DMS53 (cell line): ENCODE measurements around the gene TMEM108.

ENCODE experiments used
- DNase-seq: peaks from one replicate; lab custom pipeline; 2025; lab: John Stamatoyannopoulos, UW

Gene TMEM108

DNA sequence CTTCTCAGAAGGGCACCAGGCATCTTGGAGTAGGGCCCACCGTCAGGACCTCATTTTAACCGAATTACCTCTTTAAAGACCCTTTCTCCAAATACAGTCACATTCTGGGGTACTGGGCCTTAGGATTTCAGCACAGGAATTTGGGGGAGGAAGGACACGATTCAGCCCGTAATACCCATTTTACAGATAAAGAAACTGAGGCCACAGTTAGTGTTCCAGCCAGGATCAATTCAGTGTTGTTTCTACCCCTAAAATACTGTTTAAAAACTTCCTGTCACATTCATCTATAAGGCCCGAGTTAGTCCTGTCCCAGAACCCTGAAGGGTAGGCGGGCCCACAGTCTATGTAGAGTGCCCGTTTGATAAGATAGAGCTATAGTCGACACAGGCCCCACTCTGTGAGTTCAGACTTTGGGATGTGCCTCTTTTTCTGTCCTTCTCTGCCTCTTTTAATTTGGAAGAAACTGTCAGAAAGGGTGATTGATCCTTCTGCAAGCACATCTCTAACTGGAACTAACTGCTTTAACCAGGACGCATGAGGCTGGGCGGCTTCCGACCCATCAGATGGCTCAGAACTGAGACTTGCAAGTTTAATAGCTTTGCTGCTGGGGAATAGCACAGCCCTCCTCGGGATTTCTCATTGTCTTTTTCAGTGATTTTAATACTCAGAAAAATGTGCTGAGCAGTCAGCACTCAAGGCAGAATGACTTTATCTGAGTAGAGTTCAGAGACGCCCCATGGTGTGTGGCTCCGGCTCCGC is 381.1 kb downstream of the TMEM108 start:
- DNase-seq = no peak

DNA sequence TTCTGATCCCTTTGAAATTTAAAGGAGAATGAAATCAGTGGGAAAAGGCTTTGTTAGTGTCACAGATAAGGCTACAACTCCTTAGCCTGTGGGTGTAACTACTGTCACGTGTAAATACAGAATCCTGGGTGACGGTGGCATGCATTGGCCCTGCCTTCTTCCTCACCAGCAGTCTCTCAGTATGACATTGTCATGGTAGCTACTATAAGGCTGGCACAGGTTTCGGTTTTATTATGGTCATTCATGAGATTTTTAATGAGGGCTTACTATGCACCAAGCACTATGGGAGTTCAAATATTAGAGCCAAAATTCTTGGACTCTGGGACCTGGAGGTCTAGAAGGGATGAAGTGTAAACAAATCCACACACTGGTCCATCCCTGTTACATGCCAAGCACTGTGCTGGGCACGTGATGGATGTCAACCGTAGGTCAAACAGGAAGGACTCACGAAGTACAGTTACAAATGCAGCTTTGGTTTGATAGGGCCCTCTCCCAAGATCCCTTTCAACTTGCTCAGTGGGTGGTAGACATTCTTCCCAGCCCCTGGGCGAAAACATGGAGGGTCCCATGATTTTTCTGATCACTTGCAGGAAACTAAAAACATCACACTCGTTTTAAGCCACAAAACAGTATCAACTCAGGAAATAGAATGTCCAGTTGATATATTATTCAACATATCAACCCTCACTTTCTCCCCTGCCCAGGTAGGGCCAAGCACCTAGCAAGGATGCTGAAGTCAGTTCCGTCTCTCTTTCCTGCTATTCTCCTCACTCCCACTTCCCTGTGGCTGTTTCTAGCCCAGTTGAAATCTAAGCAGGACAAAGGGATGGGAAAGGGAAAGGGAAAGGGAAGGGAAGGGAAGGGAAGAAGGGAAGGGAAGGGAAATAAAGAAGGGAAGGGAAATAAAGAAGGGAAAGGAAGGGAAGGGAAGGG is 387.0 kb downstream of the TMEM108 start:
- DNase-seq = no peak

DNA sequence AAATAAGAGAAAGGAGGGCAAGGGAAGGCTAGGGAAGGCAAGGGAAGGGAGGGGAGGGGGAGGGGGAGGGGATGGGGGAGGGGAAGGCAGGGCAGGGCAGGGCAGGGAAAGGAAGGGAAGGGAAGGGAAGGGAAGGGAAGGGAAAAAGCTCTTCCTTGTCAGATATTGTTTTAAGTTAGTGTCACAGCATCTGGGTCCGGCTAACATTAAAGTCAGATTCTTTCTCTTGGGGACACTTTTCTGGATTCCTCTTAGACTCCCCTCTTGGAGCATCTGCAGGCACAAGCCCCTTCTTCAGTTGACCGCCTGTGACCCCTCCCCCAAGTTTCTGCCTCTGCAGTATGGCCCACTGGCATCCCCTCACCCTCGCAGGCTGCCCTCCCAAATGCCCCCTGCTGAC is 387.7 kb downstream of the TMEM108 start:
- no peak for DNase-seq

DNA sequence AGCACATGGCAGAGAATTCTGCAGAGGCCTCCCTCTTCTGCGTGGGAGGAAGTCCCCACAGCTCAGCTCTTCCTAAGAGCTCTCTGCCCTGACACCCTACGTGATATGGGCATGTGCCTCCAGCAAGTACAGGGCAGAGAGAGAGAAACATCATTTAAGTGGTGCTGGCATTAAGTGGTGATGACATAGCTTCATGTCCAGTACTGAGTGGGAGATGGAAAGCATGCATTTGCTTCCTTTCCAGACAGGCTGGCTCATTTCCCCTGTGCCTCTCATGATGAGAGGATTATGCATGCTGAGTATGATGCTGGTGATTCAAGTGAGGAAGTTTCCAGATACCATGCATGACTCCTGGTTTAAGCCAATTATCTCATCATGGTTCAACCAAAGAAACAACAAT is 388.5 kb downstream of the TMEM108 start:
- peak; percentile 6 for DNase-seq

DNA sequence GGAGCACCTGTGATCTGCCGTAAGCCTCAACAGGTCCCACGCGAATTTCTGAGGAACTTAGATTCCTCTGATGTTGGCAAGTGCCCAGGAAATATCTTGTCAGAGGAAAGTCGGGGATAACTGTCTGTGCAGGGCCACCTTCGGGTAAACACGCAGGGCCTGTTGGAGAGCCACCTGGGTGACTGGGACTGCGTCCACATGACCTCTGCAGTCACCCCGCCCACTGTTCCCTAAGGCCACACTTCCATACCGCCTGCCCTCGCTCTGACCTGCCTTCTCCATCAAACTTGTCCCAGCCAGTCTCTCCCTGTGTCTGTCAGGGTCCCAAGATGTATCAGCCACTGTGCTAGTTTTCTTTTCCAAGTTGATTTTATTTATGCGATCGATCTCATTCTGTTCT is 390.4 kb downstream of the TMEM108 start:
- DNase-seq = no peak

DNA sequence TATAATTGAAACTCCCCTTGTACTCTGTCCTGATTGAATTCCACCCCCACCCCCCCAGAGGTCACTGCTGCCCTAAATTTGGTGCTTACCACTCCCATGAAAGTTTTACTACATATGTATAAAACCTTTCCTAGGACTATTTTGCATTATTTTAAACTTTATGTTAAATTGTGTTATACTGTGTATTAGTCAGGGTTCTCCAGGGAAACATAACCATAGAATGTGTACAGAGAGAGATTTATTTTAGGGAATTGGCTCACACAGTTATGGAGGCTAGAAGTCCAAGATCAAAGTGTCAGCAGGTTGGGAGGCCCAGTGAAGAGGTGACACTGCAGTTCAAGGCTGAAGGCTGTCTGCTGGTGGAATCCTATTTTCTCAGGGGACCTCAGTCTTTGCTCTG is 390.9 kb downstream of the TMEM108 start:
- no peak for DNase-seq

DNA sequence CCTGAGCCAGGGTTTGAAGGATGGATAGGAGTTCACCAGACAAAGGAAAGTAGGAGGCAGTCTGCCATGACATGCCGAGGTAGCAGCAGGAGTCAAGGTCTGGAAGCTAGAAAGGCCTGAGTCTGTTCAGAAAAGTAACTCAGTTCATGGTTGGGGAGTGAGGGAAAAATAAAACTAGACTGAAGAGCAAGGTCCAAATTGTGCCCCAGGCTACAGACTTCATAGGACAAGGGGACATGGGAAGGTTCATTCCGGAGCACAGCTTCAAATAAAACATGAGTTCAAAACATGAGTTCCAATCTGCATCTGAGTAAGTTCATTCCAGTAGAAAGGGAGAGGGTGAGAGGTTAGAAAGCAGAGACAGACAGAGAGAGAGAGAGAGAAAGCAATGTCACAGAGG is 401.4 kb downstream of the TMEM108 start:
- no peak for DNase-seq

DNA sequence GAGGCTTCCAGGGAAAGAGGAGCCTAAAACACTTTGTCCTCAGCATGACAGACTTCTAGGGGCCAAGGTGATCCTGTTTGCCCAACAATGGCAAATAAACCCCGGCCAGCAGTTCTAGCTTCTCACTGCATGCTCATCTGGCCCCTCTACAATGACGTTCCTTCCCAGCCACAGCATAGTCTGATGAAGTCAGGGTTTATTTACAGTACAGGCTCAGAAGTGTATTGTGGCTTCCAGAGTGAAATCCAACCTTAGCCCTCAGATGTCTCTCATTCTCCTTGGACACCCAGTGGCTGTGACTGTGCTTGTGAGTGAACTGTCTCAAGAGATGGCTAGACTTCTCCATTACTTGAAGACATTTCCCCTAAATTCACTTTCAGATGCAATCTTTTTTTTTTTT is 402.5 kb downstream of the TMEM108 start:
- DNase-seq = no peak

DNA sequence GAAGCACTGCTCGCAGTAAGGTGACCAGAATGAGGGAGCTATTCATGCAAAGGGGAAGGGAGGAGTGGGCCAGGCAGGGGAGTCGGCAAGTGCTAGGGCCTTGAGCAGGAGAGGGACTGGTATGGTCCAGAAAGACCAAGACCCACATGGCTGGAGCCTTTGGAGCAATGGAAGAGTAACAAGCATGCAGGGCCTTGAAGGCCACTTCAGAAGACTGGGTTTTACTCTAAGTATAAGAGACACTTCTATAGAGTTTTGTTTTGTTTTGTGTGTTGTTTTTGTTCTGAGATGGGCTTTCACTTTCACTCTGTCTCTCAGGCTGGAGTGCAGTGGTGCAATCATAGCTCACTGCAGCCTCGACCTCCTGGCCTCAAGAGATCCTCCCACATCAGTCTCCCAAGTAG is 403.7 kb downstream of the TMEM108 start:
- DNase-seq = no peak

DNA sequence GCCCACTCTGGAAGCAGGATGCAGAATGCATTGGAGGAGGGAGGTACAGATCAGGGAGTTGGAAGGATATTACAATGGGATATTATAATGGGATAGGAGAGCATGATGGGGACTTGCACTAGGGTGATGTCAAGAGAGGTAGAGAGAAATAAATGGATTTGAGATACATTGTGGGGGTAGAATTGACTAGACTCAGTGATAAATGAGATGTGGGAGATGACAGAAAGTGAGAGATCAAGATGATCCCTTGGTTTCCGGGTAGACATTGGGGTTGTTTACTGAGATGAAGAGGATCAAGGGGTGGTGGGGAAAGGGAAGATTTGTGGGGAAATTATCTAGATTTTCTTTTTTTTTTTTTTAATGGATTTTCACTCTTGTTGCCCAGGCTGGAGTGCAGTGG is 404.3 kb downstream of the TMEM108 start:
- no peak for DNase-seq

DNA sequence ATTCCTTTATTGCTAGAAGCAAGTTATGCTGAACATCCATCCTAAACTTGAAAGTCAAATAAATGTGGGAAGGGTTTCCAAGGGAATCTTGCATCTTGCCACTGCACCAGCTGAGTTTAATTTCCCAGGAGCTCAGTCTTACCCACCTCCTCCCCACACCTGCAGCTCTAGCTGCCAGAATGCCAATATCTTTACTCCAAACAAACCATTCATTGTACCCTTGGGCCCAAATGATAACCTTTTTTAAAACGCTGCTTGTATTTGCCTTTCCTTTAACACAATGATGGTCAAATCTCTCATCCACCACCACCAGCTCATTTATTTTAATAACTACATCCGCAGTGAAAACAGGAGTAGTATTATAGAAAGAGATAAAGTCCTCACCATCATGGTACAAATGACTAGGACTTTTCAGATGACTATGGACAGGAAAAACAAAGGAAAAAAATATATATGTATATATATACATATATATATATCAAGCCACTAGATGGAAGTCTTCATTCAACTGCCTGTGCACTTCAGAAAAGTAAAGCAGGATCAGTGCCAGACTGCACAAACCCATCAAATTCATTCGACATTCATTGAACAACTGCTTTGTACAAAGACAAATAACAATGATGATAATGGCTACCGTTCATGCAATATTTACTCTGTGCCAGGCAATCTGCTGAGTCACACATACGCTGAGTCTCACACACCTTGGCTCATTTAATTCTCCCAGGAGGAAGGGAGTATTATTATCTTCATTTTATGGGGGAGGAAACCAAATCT is 405.6 kb downstream of the TMEM108 start:
- DNase-seq = peak; percentile 63

DNA sequence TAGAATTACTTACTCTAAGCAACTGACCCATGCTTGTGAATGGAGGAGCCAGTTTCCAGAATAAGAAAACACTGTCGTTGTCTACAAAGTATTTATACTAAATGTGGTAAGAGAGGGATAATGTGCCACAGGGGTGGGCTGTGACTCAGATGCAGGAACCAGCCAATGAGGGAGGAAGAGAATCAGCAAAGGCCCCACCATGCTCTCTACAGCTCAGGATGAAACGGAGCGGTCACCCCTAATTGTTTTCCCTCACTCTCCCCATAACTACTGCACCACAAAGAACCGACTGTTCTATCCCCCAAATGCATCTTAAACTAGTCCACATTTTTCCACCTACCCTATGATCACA is 406.2 kb downstream of the TMEM108 start:
- no peak for DNase-seq

DNA sequence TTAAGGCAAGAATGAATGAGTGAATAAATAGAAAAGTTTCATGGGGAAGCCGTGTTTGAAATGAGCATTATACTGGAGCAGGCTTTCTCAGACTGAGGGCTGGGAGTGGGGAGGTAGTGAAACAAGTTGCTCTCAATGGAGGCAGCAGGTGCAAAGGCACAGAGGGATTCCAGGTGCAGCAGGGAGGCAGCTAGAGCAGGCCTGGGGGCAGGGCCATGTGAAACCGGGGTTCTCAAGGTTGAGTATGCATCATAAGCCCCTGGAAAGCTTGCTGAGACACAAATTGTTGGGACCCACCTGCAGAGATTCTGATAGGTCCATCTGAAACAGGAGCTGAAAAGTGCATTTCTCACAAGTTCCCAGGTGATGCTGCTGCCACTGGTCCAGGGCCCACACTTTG is 406.9 kb downstream of the TMEM108 start:
- peak; percentile 11 for DNase-seq
